HepG2 (cell line): Measurements from ENCODE around the gene RAD51C. TPM values are rescaled to one million over a fixed set of nuclear protein-coding genes. Genes with fewer than 3 reads are reported as not detected.

ENCODE experiments used
- BRCA1 ChIP-seq: sonication (generic); formaldehyde crosslinking; IDR thresholded peaks from 2 replicates; pipeline ENCODE4 v1.4.0; 2020; ENCODE audit warnings: missing genetic modification reagents
- TP53 ChIP-seq: sonication (generic); formaldehyde crosslinking; conservative IDR thresholded peaks from 2 replicates; pipeline ENCODE4 v1.4.0; 2020; ENCODE audit warnings: missing genetic modification reagents
- polyA plus RNA-seq, 8 experiments: library from polyadenylated mRNA; depleted of rRNA in 3 of 8; stranded (reverse) in 7 of 8; unstranded in 1 of 8; fragments of >200 nt; fragmentation: Illumina TruSeq in 4 of 8; extraction: Trizol in 4 of 8; gene quantifications; 2 replicates each; pipeline versions ENCODE4 v1.2.1 to v1.2.3, GENCODE V29; 2011 to 2016; ENCODE audit warnings: low read depth in 4 of 8, missing spikeins in 1 of 8, mixed read lengths in 1 of 8; ENCODE audit not compliant: insufficient read depth in 1 of 8
- total RNA-seq, 5 experiments: library from RNA; depleted of rRNA; stranded (reverse); fragments of >200 nt; fragmentation: Illumina TruSeq; extraction: Trizol; gene quantifications; 2 replicates each; pipeline ENCODE4 v1.2.3, GENCODE V29; 2016; ENCODE audit warnings: low read depth in 1 of 5
- TF ChIP-seq, protein P1 (sequence below): sonication (generic); formaldehyde crosslinking; IDR thresholded peaks from 2 replicates; pipeline ENCODE4 v1.4.0; 2020; ENCODE audit warnings: missing genetic modification reagents, borderline replicate concordance
- TF ChIP-seq, protein P2 (sequence below): sonication (generic); formaldehyde crosslinking; IDR thresholded peaks from 2 replicates; pipeline ENCODE4 v1.5.0; 2020; ENCODE audit warnings: mild to moderate bottlenecking, missing genetic modification reagents, borderline replicate concordance
- TF ChIP-seq, protein P3 (sequence below): sonication (generic); formaldehyde crosslinking; IDR thresholded peaks from 2 replicates; pipeline ENCODE4 v1.5.1; 2020; ENCODE audit warnings: mild to moderate bottlenecking, missing genetic modification reagents, moderate library complexity

The RAD51C gene
- total and polyA plus RNA-seq, 2 of the 13 experiments (the other 11 are each of a cell fraction or from before 2014, with no cell fraction given): 38.5 to 106 TPM

DNA sequence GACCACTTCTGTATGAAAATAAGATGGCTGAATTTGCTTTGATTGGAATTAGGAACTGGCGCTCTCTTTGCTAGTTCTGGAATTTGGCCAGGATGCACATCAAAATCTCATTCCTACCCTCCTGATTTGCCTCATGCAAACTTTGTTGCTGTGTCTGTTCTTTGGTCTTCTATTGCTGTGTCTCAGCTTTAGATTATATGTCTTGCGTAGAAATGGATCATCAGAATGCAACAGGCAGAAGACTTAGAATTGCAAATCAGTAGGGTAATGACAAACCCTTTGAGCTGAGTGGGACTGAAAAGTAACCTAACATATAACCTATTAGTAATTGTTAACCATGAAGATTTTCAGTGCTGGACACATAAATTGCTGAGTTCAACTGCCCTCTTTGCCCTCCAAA, 30.3 kb downstream of the RAD51C start (continued):
- TF ChIP-seq, protein P1, sequence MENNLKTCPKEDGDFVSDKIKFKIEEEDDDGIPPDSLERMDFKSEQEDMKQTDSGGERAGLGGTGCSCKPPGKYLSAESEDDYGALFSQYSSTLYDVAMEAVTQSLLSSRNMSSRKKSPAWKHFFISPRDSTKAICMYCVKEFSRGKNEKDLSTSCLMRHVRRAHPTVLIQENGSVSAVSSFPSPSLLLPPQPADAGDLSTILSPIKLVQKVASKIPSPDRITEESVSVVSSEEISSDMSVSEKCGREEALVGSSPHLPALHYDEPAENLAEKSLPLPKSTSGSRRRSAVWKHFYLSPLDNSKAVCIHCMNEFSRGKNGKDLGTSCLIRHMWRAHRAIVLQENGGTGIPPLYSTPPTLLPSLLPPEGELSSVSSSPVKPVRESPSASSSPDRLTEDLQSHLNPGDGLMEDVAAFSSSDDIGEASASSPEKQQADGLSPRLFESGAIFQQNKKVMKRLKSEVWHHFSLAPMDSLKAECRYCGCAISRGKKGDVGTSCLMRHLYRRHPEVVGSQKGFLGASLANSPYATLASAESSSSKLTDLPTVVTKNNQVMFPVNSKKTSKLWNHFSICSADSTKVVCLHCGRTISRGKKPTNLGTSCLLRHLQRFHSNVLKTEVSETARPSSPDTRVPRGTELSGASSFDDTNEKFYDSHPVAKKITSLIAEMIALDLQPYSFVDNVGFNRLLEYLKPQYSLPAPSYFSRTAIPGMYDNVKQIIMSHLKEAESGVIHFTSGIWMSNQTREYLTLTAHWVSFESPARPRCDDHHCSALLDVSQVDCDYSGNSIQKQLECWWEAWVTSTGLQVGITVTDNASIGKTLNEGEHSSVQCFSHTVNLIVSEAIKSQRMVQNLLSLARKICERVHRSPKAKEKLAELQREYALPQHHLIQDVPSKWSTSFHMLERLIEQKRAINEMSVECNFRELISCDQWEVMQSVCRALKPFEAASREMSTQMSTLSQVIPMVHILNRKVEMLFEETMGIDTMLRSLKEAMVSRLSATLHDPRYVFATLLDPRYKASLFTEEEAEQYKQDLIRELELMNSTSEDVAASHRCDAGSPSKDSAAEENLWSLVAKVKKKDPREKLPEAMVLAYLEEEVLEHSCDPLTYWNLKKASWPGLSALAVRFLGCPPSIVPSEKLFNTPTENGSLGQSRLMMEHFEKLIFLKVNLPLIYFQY (CRISPR knock-in tag): no peak
- TF ChIP-seq TP53 (CRISPR knock-in tag) (no peak), BRCA1 (no peak)
- TF ChIP-seq, protein P2, sequence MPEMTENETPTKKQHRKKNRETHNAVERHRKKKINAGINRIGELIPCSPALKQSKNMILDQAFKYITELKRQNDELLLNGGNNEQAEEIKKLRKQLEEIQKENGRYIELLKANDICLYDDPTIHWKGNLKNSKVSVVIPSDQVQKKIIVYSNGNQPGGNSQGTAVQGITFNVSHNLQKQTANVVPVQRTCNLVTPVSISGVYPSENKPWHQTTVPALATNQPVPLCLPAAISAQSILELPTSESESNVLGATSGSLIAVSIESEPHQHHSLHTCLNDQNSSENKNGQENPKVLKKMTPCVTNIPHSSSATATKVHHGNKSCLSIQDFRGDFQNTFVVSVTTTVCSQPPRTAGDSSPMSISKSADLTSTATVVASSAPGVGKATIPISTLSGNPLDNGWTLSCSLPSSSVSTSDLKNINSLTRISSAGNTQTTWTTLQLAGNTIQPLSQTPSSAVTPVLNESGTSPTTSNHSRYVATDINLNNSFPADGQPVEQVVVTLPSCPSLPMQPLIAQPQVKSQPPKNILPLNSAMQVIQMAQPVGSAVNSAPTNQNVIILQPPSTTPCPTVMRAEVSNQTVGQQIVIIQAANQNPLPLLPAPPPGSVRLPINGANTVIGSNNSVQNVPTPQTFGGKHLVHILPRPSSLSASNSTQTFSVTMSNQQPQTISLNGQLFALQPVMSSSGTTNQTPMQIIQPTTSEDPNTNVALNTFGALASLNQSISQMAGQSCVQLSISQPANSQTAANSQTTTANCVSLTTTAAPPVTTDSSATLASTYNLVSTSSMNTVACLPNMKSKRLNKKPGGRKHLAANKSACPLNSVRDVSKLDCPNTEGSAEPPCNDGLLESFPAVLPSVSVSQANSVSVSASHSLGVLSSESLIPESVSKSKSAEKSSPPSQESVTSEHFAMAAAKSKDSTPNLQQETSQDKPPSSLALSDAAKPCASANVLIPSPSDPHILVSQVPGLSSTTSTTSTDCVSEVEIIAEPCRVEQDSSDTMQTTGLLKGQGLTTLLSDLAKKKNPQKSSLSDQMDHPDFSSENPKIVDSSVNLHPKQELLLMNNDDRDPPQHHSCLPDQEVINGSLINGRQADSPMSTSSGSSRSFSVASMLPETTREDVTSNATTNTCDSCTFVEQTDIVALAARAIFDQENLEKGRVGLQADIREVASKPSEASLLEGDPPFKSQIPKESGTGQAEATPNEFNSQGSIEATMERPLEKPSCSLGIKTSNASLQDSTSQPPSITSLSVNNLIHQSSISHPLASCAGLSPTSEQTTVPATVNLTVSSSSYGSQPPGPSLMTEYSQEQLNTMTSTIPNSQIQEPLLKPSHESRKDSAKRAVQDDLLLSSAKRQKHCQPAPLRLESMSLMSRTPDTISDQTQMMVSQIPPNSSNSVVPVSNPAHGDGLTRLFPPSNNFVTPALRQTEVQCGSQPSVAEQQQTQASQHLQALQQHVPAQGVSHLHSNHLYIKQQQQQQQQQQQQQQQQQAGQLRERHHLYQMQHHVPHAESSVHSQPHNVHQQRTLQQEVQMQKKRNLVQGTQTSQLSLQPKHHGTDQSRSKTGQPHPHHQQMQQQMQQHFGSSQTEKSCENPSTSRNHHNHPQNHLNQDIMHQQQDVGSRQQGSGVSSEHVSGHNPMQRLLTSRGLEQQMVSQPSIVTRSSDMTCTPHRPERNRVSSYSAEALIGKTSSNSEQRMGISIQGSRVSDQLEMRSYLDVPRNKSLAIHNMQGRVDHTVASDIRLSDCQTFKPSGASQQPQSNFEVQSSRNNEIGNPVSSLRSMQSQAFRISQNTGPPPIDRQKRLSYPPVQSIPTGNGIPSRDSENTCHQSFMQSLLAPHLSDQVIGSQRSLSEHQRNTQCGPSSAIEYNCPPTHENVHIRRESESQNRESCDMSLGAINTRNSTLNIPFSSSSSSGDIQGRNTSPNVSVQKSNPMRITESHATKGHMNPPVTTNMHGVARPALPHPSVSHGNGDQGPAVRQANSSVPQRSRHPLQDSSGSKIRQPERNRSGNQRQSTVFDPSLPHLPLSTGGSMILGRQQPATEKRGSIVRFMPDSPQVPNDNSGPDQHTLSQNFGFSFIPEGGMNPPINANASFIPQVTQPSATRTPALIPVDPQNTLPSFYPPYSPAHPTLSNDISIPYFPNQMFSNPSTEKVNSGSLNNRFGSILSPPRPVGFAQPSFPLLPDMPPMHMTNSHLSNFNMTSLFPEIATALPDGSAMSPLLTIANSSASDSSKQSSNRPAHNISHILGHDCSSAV (CRISPR knock-in tag): no peak
- TF ChIP-seq, protein P3, sequence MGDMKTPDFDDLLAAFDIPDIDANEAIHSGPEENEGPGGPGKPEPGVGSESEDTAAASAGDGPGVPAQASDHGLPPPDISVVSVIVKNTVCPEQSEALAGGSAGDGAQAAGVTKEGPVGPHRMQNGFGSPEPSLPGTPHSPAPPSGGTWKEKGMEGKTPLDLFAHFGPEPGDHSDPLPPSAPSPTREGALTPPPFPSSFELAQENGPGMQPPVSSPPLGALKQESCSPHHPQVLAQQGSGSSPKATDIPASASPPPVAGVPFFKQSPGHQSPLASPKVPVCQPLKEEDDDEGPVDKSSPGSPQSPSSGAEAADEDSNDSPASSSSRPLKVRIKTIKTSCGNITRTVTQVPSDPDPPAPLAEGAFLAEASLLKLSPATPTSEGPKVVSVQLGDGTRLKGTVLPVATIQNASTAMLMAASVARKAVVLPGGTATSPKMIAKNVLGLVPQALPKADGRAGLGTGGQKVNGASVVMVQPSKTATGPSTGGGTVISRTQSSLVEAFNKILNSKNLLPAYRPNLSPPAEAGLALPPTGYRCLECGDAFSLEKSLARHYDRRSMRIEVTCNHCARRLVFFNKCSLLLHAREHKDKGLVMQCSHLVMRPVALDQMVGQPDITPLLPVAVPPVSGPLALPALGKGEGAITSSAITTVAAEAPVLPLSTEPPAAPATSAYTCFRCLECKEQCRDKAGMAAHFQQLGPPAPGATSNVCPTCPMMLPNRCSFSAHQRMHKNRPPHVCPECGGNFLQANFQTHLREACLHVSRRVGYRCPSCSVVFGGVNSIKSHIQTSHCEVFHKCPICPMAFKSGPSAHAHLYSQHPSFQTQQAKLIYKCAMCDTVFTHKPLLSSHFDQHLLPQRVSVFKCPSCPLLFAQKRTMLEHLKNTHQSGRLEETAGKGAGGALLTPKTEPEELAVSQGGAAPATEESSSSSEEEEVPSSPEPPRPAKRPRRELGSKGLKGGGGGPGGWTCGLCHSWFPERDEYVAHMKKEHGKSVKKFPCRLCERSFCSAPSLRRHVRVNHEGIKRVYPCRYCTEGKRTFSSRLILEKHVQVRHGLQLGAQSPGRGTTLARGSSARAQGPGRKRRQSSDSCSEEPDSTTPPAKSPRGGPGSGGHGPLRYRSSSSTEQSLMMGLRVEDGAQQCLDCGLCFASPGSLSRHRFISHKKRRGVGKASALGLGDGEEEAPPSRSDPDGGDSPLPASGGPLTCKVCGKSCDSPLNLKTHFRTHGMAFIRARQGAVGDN (CRISPR knock-in tag): no peak
